HepG2 (cell line): Measurements from ENCODE around the gene MAN1A1.

Experiments
- CEBPB ChIP-seq: IDR thresholded peaks from 2 replicates; pipeline ENCODE4 v1.6.1; 2011; ENCODE audit warnings: low read depth, low read length, improper control_type of control experiment, borderline replicate concordance
- FOSL2 ChIP-seq: sonication (generic); formaldehyde crosslinking; IDR thresholded peaks from 2 replicates; pipeline ENCODE4 v1.4.0; 2020; ENCODE audit warnings: missing genetic modification reagents
- NBN ChIP-seq: fragments of 450-650 bp; conservative IDR thresholded peaks from 2 replicates; pipeline ENCODE4 v1.6.1; 2017
- POLR2AphosphoS5 ChIP-seq: IDR thresholded peaks from 2 replicates; pipeline ENCODE4 v1.6.1; 2012; ENCODE audit warnings: low read depth, low read length
- TF ChIP-seq, protein P1 (sequence below): sonication (generic); formaldehyde crosslinking; conservative IDR thresholded peaks from 2 replicates; pipeline ENCODE4 v1.8.0; 2022; ENCODE audit warnings: mild to moderate bottlenecking, moderate library complexity, missing genetic modification reagents
- TF ChIP-seq, protein P2 (sequence below): sonication (generic); formaldehyde crosslinking; IDR thresholded peaks from 2 replicates; pipeline ENCODE4 v1.5.1; 2020; ENCODE audit warnings: missing genetic modification reagents, mild to moderate bottlenecking, borderline replicate concordance

DNA sequence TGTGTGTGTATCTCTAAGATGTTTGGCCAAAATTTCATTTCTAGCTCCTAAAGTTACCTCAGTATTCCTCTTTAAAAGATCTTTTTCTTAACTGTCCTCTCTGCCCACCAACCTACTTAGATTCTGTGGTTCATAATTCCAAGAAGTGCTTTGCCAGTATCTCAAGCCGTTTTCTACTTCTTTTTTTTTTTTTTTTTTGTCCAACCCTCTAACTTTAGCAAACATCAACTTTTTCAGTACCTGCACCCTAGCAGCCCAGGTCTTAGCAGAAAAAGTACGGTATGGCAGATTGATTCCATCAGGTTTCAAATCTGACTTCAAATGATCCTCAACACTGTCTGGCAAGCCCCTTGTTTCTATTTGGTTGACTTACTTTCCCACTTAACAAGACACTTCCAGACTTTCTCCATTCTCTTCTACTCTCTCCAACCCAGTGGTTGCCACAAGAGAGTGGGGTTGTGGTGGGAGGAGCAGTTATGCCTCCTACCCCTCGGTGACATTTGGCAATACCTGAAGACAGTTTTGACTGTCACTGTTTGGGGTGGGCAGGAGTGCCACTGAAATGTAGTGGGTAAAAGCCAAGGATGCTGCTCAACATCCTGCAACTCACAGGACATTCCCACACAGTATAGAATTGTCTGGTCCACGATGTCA is 10.8 kb upstream of the MAN1A1 start:
- TF ChIP-seq FOSL2 (no peak), NBN (no peak), CEBPB (no peak), POLR2AphosphoS5 (no peak)
- TF ChIP-seq, protein P1, sequence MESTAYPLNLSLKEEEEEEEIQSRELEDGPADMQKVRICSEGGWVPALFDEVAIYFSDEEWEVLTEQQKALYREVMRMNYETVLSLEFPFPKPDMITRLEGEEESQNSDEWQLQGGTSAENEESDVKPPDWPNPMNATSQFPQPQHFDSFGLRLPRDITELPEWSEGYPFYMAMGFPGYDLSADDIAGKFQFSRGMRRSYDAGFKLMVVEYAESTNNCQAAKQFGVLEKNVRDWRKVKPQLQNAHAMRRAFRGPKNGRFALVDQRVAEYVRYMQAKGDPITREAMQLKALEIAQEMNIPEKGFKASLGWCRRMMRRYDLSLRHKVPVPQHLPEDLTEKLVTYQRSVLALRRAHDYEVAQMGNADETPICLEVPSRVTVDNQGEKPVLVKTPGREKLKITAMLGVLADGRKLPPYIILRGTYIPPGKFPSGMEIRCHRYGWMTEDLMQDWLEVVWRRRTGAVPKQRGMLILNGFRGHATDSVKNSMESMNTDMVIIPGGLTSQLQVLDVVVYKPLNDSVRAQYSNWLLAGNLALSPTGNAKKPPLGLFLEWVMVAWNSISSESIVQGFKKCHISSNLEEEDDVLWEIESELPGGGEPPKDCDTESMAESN: no peak
- TF ChIP-seq, protein P2, sequence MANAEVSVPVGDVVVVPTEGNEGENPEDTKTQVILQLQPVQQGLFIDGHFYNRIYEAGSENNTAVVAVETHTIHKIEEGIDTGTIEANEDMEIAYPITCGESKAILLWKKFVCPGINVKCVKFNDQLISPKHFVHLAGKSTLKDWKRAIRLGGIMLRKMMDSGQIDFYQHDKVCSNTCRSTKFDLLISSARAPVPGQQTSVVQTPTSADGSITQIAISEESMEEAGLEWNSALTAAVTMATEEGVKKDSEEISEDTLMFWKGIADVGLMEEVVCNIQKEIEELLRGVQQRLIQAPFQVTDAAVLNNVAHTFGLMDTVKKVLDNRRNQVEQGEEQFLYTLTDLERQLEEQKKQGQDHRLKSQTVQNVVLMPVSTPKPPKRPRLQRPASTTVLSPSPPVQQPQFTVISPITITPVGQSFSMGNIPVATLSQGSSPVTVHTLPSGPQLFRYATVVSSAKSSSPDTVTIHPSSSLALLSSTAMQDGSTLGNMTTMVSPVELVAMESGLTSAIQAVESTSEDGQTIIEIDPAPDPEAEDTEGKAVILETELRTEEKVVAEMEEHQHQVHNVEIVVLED: no peak
